KOPT-K1 (cell line): ENCODE measurements around the gene FA2H.
"Not testable (repeated sequence)": the region's sequence is repeated elsewhere in the genome, so short reads cannot be mapped to it uniquely, and the experiment has no call there.

Experiments
- H3K27ac ChIP-seq: fragments of 200-600 bp; sonication (generic); 2 replicates; pipeline ENCODE4 v1.5.1; 2016; ENCODE audit warnings: antibody characterized with exemption, mild to moderate bottlenecking, low read depth, low read length; ENCODE audit not compliant: poor library complexity, severe bottlenecking
- H3K36me3 ChIP-seq: fragments of 200-600 bp; sonication (generic); 2 replicates; pipeline ENCODE4 v1.5.1; 2017; ENCODE audit warnings: antibody characterized with exemption, mild to moderate bottlenecking, low read length, moderate library complexity; ENCODE audit not compliant: insufficient read depth
- H3K9me3 ChIP-seq: fragments of 200-600 bp; sonication (generic); 2 replicates; pipeline ENCODE4 v1.5.1; 2017; ENCODE audit warnings: antibody characterized with exemption, low read length, mild to moderate bottlenecking; ENCODE audit not compliant: insufficient read depth, poor library complexity, severe bottlenecking

The FA2H gene, protein sequence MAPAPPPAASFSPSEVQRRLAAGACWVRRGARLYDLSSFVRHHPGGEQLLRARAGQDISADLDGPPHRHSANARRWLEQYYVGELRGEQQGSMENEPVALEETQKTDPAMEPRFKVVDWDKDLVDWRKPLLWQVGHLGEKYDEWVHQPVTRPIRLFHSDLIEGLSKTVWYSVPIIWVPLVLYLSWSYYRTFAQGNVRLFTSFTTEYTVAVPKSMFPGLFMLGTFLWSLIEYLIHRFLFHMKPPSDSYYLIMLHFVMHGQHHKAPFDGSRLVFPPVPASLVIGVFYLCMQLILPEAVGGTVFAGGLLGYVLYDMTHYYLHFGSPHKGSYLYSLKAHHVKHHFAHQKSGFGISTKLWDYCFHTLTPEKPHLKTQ

DNA sequence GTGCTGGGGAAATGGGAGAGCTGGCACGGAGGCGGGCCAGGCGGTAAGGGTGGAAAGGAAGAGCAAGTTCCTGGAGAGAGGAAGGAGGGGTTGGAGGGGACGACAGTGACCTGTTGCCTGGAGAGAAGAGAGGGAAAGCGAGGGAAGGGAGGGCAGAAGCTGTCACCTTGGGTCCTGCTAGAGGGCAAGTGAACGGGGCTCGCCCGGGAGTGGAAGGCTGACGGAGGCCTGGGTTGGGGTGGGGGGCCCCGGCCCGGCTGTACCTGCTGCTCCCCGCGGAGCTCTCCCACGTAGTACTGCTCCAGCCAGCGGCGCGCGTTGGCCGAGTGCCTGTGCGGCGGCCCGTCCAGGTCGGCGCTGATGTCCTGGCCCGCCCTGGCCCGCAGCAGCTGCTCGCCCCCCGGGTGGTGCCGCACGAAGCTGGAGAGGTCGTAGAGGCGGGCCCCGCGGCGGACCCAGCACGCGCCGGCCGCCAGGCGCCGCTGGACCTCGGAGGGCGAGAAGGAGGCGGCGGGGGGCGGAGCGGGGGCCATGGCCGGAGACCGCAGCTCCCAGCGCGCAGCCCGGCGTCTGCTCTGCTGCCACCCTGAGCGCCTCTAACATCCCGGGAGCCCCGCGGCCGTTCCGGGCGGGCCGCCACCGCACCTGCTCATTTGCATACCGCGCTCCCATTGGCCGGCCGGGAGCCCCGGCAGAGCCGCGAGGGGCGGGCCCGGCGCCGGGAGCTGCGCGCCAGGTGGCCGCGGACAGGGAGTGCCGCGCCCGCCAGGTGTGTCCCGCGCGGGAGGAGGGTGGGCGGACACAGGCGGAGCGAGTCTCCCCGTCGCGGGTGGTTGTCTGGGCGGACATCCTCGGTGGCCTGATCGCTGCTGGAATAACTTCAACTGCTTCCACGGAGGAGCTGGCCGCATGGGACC is at the start of gene FA2H:
Gene FA2H, minus strand, starts transcription at position 598 of the 917 bp plus-strand sequence. Its CDS starts 65 bp downstream, at position 533.
- Histone ChIP-seq H3K36me3 (no peaks in the 10 kb centered on the region), H3K9me3 (no peaks in the 10 kb centered on the region), H3K27ac (no peak within 1 kb of the TSS)

DNA sequence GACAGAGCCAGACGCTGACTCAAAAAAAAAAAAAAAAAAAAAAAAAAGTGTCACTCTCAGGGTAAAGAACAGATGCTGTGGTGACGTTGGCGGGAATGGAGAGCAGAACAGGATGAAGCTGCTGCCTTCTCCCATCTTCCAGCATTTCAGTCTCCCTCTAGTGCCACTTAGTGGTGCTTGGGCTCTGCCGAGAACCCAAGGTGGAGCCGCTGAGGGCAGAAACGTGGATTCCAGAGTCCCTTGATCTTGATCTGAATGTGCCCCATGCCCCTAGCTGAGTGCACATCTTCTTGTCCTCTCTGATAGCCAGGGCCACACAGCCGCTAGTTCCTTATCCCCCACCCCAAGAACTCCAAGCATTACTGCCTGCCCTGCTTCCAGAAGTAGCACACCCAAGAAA is 43.2 kb upstream of the FA2H start:
- no peak overlapping the region for H3K27ac ChIP-seq
- no peaks in the 10 kb centered on the region for H3K36me3 ChIP-seq
- H3K9me3 ChIP-seq, result no peaks in the 10 kb centered on the region

DNA sequence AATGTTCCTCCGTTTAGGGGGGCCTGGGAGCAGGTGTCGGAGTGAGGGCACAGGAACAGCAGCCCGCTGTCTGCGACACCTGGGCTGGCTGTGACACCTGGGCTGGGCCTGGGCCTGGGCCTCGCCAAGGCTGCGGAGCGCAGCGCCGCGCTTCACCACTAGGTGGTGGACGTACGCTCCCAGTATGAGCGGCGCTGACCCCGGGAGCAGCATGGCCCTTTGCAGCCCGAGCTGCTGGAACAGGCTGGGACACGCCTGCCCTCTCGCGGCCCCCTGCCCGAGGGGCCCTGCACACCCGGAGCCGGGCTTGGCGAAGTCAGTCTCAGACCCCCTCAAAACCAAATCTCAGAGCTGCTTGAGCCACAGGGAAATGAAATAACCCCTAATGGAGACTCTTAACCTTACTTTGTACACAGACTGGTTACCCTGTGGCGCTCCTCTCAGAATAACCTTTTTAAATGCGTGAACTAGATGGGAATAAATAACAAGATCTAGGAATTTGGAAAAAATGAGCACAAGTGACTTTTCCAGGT is 38.6 kb upstream of the FA2H start:
- no peaks in the 10 kb centered on the region for H3K36me3 ChIP-seq
- H3K9me3 ChIP-seq, result peaks cover 19% of the 10 kb centered on the region
- no peak overlapping the region for H3K27ac ChIP-seq

DNA sequence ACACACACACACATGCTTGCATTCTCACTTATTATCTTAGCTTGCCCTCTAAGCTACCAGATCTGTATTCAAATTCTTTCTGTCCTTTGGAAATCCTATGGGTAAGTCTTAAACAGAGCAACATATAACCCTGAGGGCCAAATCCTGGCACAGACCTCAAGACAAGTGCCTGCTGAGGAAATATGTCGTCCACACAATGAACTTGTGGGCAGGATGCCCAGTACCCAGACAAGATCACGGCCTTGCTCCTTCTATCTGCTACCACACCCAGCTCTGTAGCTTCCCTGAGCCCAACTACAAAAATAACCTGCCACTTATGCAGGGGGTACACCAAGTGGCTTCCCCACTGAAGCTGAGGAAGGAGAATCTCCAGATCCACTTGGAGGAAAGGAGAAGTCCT is 37.3 kb upstream of the FA2H start:
- H3K9me3 ChIP-seq, result peaks cover 28% of the 10 kb centered on the region

DNA sequence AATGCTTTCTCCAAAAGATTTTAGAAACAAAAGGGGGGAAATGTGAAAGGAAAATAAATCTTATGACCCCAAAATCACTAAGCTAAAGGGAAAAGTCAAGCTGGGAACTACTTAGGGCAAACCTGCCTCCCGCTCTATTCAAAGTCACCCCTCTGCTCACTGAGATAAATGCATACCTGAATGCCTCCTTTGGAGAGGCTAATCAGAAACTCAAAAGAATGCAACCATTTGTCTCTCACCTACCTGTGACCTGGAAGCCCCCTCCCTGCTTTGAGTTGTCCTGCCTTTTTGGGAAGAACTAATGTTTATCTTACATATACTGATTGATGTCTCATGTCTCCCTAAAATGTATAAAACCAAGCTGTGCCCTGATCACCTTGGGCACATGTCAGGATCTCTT is 36.6 kb upstream of the FA2H start:
- H3K9me3 ChIP-seq, result peaks cover 35% of the 10 kb centered on the region
- H3K36me3 ChIP-seq, H3K27ac ChIP-seq: not testable (repeated sequence)

More for the DNA sequence above, 37.3 kb upstream of the FA2H start:
- H3K27ac ChIP-seq, result no peak overlapping the region
- no peaks in the 10 kb centered on the region for H3K36me3 ChIP-seq

DNA sequence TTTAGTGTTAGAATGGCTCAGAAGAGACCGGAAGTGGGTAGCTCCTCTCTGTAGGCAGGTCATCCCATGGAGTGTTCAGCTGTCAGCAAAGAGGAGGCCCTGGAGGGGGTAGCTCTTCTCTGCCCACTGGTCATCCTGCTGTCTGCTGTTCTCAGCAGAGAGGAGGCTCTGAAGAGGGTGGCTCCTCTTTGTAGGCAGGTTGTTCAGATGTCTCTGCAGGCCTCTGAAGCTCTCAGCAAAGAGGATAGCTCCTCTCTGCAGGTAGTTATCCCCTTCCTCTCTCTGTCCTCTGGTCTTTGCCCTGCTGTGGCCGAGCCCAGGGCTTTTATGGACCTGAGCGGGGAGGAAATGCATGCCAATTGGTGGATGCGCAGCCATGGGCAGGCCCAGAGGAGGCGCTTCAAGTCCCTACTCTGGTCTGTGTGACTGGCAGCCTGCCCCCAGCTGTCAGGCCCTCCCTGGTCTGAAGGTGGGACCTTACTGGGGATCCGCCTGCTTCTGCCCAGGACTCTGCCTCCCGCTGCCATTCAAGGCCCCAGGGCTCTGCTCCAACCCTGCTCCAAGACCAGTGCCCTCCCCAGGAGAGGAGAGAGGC is 32.5 kb upstream of the FA2H start:
- H3K9me3 ChIP-seq, result peaks cover 49% of the 10 kb centered on the region
- H3K27ac ChIP-seq, result no peak overlapping the region
- H3K36me3 ChIP-seq, result no peaks in the 10 kb centered on the region

DNA sequence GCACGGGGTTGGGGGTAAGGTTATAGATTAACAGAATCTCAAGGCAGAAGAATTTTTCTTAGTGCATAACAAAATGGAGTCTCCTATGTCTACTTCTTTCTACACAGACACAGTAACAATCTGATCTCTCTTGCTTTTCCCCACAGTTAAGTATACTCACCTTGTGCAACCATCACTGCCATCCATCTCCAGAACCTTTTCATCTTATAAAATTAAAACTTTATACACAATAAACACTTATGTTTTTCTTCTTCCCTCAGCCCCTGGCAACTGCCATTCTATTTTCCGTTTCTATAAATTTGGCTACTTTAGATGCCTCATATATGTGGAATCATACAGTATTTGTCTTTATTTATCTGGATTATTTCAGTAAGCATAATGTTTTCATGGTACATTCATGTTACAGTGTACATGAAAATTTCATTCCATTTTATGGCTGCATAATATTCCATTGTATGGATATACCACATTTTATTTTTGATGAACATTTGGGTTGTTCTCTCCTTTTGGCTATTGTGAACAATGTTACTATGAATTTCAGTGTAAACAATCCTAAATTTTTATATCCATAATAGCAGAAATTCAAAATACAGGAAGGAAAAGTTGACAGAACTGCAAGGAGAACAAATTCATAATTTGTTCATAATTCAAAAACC is 25.7 kb upstream of the FA2H start:
- Histone ChIP-seq H3K27ac (no peak overlapping the region), H3K36me3 (no peaks in the 10 kb centered on the region), H3K9me3 (peaks cover 7% of the 10 kb centered on the region)

DNA sequence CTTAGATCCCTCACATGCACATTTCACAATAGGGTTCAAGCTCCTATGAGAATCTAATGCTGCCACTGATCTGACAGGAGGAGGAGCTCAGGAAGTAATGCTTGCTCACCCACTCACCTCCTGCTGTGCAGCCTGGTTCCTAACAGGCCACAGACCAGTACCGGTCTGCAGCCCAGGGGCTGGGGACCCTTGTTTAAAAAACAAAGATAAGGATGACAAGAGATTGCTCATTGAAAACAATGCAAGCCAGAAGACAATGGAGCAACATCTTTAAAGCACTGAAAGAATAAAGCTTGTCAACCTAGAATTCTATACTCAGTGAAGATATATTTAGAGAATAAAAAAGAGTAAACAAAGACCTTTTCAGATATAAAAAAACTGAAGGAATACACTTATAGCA is 22.8 kb upstream of the FA2H start:
- H3K36me3 ChIP-seq, result no peaks in the 10 kb centered on the region
- H3K9me3 ChIP-seq, result peaks cover 2% of the 10 kb centered on the region
- H3K27ac ChIP-seq, result no peak overlapping the region

DNA sequence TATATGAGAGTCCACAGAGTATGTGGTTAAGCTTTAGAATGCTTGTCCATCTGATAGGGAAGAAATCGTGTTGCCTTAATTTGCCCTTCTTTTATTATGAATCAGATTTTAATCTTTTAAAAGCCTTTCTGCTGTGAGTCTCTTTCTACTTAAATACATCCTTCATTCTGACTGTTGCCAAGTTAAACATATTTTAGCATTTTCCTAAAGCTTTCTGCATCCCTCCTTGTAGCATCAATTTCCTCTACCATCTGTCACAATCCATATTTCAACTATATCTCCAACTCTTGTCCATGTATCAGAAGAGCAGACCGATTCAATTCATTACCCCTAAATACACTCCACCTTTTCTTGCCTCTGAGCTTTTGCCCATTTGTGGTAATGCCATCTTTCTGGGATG is 20.5 kb upstream of the FA2H start:
- peaks cover 5% of the 10 kb centered on the region for H3K9me3 ChIP-seq
- no peak overlapping the region for H3K27ac ChIP-seq
- no peaks in the 10 kb centered on the region for H3K36me3 ChIP-seq

DNA sequence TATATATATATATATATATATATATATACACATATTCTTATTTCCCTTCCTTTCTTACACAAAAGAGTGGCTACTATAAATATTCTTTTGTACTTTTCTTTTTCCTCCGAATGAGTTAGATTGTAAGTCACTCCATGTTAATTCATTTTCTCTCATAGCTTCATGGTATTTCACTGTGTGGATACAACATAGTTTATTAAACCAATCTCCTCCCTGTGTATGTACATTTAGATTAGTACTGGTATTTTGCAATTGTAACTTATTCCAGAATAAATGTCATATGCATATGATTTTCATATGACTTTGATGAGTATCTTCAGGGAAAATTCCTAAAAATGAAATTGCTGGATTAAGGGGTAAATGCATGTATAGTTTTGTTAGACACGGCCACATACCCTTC is 20.0 kb upstream of the FA2H start:
- Histone ChIP-seq H3K27ac (no peak overlapping the region), H3K36me3 (no peaks in the 10 kb centered on the region), H3K9me3 (peaks cover 5% of the 10 kb centered on the region)

DNA sequence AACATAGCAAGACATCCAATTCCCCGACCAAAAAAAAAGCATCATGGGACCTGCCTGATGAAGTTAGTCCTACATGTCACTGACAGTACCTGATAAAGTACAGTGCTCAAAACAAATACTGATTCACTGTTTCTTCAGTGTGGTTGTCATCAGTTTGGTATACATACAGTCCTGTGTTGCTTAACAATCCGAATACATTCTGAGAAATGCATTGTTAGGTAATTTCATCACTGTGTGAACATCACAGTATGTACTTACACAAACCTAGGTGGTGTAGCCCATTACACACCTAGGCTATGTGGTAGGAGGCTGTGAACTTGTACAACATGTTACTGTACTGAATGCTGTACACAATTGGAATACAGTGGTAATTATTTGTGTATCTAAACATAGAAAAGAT is 19.0 kb upstream of the FA2H start:
- H3K9me3 ChIP-seq, result peaks cover 5% of the 10 kb centered on the region
- no peak overlapping the region for H3K27ac ChIP-seq
- H3K36me3 ChIP-seq, result no peaks in the 10 kb centered on the region

DNA sequence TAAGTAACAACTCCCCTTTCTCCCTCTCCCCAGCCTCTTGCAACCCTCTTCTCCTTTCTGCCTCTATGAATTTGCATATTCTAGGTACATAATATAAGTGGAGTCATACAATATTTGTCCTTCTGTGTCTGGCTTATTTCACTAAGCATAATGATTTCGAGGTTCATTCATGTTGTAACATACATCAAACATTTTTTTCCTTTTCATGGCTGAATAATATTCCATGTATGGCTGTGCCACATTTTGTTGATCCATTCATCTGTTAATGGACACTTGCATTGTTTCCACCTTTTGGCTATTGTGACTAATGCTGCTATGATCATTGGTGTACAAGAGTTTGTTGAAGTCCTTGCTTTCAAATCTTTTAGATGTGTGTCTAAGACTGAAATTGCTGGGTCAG is 17.6 kb upstream of the FA2H start:
- H3K27ac ChIP-seq, result no peak overlapping the region

DNA sequence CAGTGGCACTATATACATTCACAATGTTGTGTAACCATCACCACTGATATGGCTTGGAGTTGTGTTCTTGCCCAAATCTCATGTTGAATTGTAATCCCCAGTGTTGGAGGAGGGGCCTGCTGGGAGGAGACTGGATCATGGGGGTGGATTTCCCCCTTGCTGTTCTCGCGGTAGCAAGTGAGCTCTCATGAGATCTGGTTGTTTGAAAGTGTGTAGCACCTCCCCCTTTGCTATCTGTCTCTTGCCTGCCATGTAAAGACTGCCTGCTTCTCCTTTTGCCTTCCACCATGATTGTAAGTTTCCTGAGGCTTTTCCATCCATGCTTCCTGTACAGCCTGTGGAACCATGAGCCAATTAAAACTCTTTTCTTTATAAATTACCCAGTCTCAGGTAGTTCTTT is 17.1 kb upstream of the FA2H start:
- H3K9me3 ChIP-seq, H3K36me3 ChIP-seq, H3K27ac ChIP-seq: not testable (repeated sequence)

More for the DNA sequence above, 17.6 kb upstream of the FA2H start:
- H3K9me3 ChIP-seq, result peaks cover 5% of the 10 kb centered on the region
- H3K36me3 ChIP-seq, result no peaks in the 10 kb centered on the region

DNA sequence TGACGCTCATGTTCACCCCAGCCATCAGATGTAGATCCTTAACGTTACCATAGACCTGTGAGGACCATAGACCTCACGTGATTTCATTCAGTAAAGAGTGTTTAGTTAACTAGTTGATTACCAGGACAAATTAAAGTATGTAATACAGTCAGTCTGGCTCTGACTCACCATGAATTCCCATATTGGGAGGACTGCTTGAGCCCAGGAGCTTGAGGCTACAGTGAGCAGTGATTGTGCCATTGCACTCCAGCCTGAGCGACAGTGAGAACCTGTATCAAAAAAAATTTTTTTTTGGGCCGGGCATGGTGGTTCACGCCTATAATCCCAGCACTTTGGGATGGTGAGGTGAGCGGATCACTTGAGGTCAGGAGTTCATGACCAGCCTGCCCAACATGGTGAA is 13.5 kb upstream of the FA2H start:
- Histone ChIP-seq H3K27ac (no peak overlapping the region), H3K36me3 (no peaks in the 10 kb centered on the region), H3K9me3 (peaks cover 5% of the 10 kb centered on the region)

DNA sequence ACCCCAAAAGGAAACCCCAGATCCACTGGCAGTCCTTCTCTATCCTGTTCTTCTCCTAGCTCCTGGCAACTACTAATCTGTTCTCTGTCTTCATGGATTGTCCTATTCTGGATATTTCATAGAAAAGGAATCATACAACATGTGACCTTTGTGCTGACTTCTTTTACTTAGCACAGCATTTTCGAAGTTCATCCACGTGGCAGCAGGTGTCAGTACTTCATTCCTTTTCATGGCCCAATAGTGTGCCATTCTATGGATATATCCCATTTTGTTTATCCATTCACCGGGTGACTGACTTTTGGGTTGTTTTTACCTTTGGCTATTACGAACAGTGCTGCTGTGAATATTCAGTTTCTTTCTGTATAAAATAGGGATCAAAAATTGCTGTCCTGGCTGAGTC is 10.4 kb upstream of the FA2H start:
- Histone ChIP-seq H3K9me3 (no peaks in the 10 kb centered on the region), H3K27ac (no peak overlapping the region), H3K36me3 (no peaks in the 10 kb centered on the region)
